Panc1 (cell line): Measurements from ENCODE around the gene TJP1. TPM values are rescaled to one million over a fixed set of nuclear protein-coding genes. Genes with fewer than 3 reads are reported as not detected.
A peak's percentile ranks its signal among the peaks of the same experiment; 100 is the strongest.

ENCODE experiments used
- ATAC-seq: fragments of 200-7000 bp; cut with Tn5 transposase; 2 replicates; pipeline ENCODE4 v1.9.1; 2020; ENCODE audit warnings: mild to moderate bottlenecking, moderate library complexity
- BruUV-seq: library from RNA; stranded (reverse); fragments of 400-500 nt; replicated peaks from 2 replicates; lab custom pipeline; 2021; lab: Mats Ljungman, UMichigan
- CTCF ChIA-PET: fragments of 300-600 bp; sonication (Branson Sonifier 250); formaldehyde crosslinking; loops from one replicate; lab custom pipeline; 2022; ENCODE audit warnings: antibody characterized with exemption; lab: Charles Lee
- POLR2A ChIA-PET: fragments of 300-600 bp; sonication (Branson Sonifier 250); formaldehyde crosslinking; loops from one replicate; lab custom pipeline; 2022; ENCODE audit warnings: antibody characterized with exemption; lab: Charles Lee
- DNase-seq: peaks from one replicate; pipeline ENCODE4 v3.0.0-alpha.2; 2010; ENCODE audit warnings: low read depth, low spot score
- H3K27ac ChIP-seq: 2 replicates; pipeline ENCODE4 v1.5.1; 2011; ENCODE audit warnings: mild to moderate bottlenecking, low read length, inconsistent platforms
- H3K27me3 ChIP-seq: fragments of 200-500 bp; sonication (Bioruptor generic); 2 replicates; pipeline ENCODE4 v1.6.0; 2014; ENCODE audit warnings: low read length, inconsistent platforms; ENCODE audit not compliant: control insufficient read depth, insufficient read depth
- H3K36me3 ChIP-seq: fragments of 200-500 bp; sonication (Bioruptor generic); 2 replicates; pipeline ENCODE4 v1.5.1; 2014; ENCODE audit warnings: inconsistent platforms, mild to moderate bottlenecking, low read length, moderate library complexity; ENCODE audit not compliant: control insufficient read depth, insufficient read depth
- H3K4me1 ChIP-seq: 2 replicates; pipeline ENCODE4 v1.5.1; 2011; ENCODE audit warnings: inconsistent platforms, mild to moderate bottlenecking, low read length, moderate library complexity; ENCODE audit not compliant: control insufficient read depth, insufficient read depth
- H3K4me3 ChIP-seq, 2 experiments: 2 replicates each; pipeline ENCODE4 v1.5.1; 2011 to 2012; ENCODE audit warnings: low read depth in 2 of 2, low read length in 2 of 2, mild to moderate bottlenecking in 2 of 2, inconsistent platforms in 1 of 2, moderate library complexity in 1 of 2
- H3K9me3 ChIP-seq: fragments of 200-500 bp; sonication (Bioruptor generic); 2 replicates; pipeline ENCODE4 v1.5.1; 2014; ENCODE audit warnings: low read depth, mild to moderate bottlenecking, inconsistent platforms, low read length, moderate library complexity; ENCODE audit not compliant: control insufficient read depth, insufficient read depth
- CTCF ChIP-seq: fragments of 450-650 bp; IDR thresholded peaks from 2 replicates; pipeline ENCODE4 v1.5.1; 2017; ENCODE audit warnings: mild to moderate bottlenecking
- POLR2AphosphoS5 ChIP-seq: IDR thresholded peaks from 2 replicates; pipeline ENCODE4 v1.6.1; 2012; ENCODE audit warnings: mild to moderate bottlenecking, low read depth, low read length, moderate library complexity
- REST ChIP-seq, 2 experiments: IDR thresholded peaks; 2 replicates each; pipeline ENCODE4 v1.6.1; 2011 to 2012; ENCODE audit warnings: low read depth in 2 of 2, control low read depth in 1 of 2, low read length in 1 of 2, mild to moderate bottlenecking in 1 of 2, moderate library complexity in 1 of 2; ENCODE audit not compliant: insufficient read depth in 1 of 2
- SIN3A ChIP-seq: IDR thresholded peaks from 2 replicates; pipeline ENCODE4 v1.6.1; 2012; ENCODE audit warnings: low read depth, mild to moderate bottlenecking, low read length, moderate library complexity, borderline replicate concordance; ENCODE audit not compliant: insufficient read depth
- TCF7L2 ChIP-seq: IDR thresholded peaks from 2 replicates; pipeline ENCODE4 v1.6.1; 2011; ENCODE audit warnings: mild to moderate bottlenecking, low read depth, low read length, inconsistent platforms
- in situ Hi-C: cut with HindIII; loops from 2 replicates; pipeline ENCODE4 v1.10.0; 2016; ENCODE audit warnings: low sequenced_read_pairs, low pct_unique_long_range_greater_than_20kb
- intact Hi-C: fragments of 100-400 bp; cut with micrococcal nuclease; formaldehyde crosslinking; loops from one replicate; pipeline ENCODE4 v1.10.0; 2022; ENCODE audit not compliant: unreplicated experiment
- total RNA-seq: library from RNA; stranded (reverse); gene quantifications from one replicate; pipeline ENCODE4 v1.2.1, GENCODE V29; 2021; ENCODE audit not compliant: unreplicated experiment

TJP1 gene
- total RNA-seq, 1 experiment from 2014 or later: 79.1 TPM

GRCh38 chr15:29692527-29692926, 129.7 kb downstream of the TJP1 start:
- intact Hi-C loops (no loop called here), in situ Hi-C loops (no loop called here)
- Histone ChIP-seq H3K4me3 (no peak overlapping the region), H3K27me3 (no peaks in the 10 kb centered on the region), H3K27ac (no peak overlapping the region), H3K9me3 (no peaks in the 10 kb centered on the region), H3K4me1 (no peaks in the 10 kb centered on the region), H3K36me3 (no peaks in the 10 kb centered on the region)
- BruUV-seq: no TSS peak
- TF ChIP-seq CTCF (peak; percentile 46; the same call in 1 of the 2 replicates), REST (IDR thresholded peaks at IDR 0.05; ENCODE audit: insufficient read depth in 1 of 2, low read depth in 2 of 2, low read length in 1 of 2) (no peak)
- ATAC-seq: no peak
- POLR2A ChIA-PET: no interaction called here
- CTCF ChIA-PET: interaction anchor here (0.9 kb wide), 2 partner anchors 17 to 233 kb away, joined by 3 read pairs; no protein-coding TSS in a partner anchor
- no peak for DNase-seq

GRCh38 chr15:29690765-29691475, 131.3 kb downstream of the TJP1 start:
- in situ Hi-C loops (no loop called here), intact Hi-C loops (no loop called here)
- no peak overlapping the region for H3K4me3 ChIP-seq
- H3K4me1 ChIP-seq: no peaks in the 10 kb centered on the region
- TF ChIP-seq POLR2AphosphoS5: no peak
- no peak for TF ChIP-seq TCF7L2
- no peak for TF ChIP-seq SIN3A
- no peak for TF ChIP-seq CTCF
- TF ChIP-seq REST (IDR thresholded peaks at IDR 0.05; ENCODE audit: insufficient read depth in 1 of 2, low read depth in 2 of 2, low read length in 1 of 2): no peak
- H3K27ac ChIP-seq: no peak overlapping the region
- no TSS peak for BruUV-seq
- ChIA-PET CTCF (interaction anchor here (0.6 kb wide), 1 partner anchor 14 kb away, joined by 3 read pairs; no protein-coding TSS in a partner anchor), POLR2A (no interaction called here)
- no peaks in the 10 kb centered on the region for H3K9me3 ChIP-seq
- no peaks in the 10 kb centered on the region for H3K27me3 ChIP-seq
- ATAC-seq: no peak
- H3K36me3 ChIP-seq: no peaks in the 10 kb centered on the region
- no peak for DNase-seq
